CD8-positive, alpha-beta memory T cell (primary cell): ENCODE measurements around the gene KRT83. TPM values are rescaled to one million over a fixed set of nuclear protein-coding genes. Genes with fewer than 3 reads are reported as not detected.

ENCODE experiments used
- CTCF ChIA-PET: fragments of 350-600 bp; sonication (Branson Sonifier 250); formaldehyde crosslinking; loops from one replicate; lab custom pipeline; 2021; ENCODE audit warnings: antibody characterized with exemption; lab: Charles Lee
- POLR2A ChIA-PET: fragments of 350-600 bp; sonication (Branson Sonifier 250); formaldehyde crosslinking; loops from one replicate; lab custom pipeline; 2021; ENCODE audit warnings: antibody characterized with exemption; lab: Charles Lee
- DNase-seq, 5 donors: peaks; one replicate each; pipeline versions ENCODE4 v3.0.0 to v3.0.0-alpha.2; 2020 to 2022; ENCODE audit warnings: mixed read lengths in 1 of 5
- H3K27ac ChIP-seq: one replicate; pipeline ENCODE4 v1.7.0; 2013; ENCODE audit warnings: low read depth, mild to moderate bottlenecking, low read length, moderate library complexity
- H3K27me3 ChIP-seq: 2 replicates; pipeline ENCODE4 v1.7.0; 2013; ENCODE audit warnings: low read length, mild to moderate bottlenecking; ENCODE audit not compliant: insufficient read depth, poor library complexity, severe bottlenecking
- H3K36me3 ChIP-seq: 2 replicates; pipeline ENCODE4 v1.7.0; 2013; ENCODE audit warnings: mild to moderate bottlenecking, low read length, moderate library complexity; ENCODE audit not compliant: insufficient read depth
- H3K4me1 ChIP-seq: 2 replicates; pipeline ENCODE4 v1.7.0; 2013; ENCODE audit warnings: mild to moderate bottlenecking, low read length, moderate library complexity; ENCODE audit not compliant: insufficient read depth
- H3K4me3 ChIP-seq: 2 replicates; pipeline ENCODE4 v1.7.0; 2013; ENCODE audit warnings: mild to moderate bottlenecking, low read length
- H3K9me3 ChIP-seq: 2 replicates; pipeline ENCODE4 v1.7.0; 2013; ENCODE audit warnings: mild to moderate bottlenecking, low read length
- H3K27ac Mint-ChIP-seq, 8 donors: one replicate each; pipeline ENCODE4 v1.8.0; 2020 to 2021; ENCODE audit warnings: mixed read lengths in 8 of 8, mild to moderate bottlenecking in 6 of 8, inconsistent platforms in 3 of 8, moderate library complexity in 3 of 8
- H3K27me3 Mint-ChIP-seq, 2 donors: one replicate each; pipeline ENCODE4 v1.8.0; 2020 to 2021; ENCODE audit warnings: mixed read lengths in 2 of 2, mild to moderate bottlenecking in 1 of 2, moderate library complexity in 1 of 2
- H3K36me3 Mint-ChIP-seq, 3 donors: one replicate each; pipeline ENCODE4 v1.8.0; 2020 to 2021; ENCODE audit warnings: mixed read lengths in 3 of 3, inconsistent platforms in 1 of 3, mild to moderate bottlenecking in 1 of 3
- H3K4me1 Mint-ChIP-seq, 3 donors: one replicate each; pipeline ENCODE4 v1.8.0; 2020 to 2021; ENCODE audit warnings: mixed read lengths in 3 of 3, inconsistent platforms in 1 of 3, mild to moderate bottlenecking in 1 of 3
- H3K4me3 Mint-ChIP-seq, 7 donors: one replicate each; pipeline ENCODE4 v1.8.0; 2020 to 2021; ENCODE audit warnings: mixed read lengths in 7 of 7, mild to moderate bottlenecking in 6 of 7, moderate library complexity in 4 of 7, inconsistent platforms in 2 of 7
- H3K9me3 Mint-ChIP-seq, 5 donors: one replicate each; pipeline ENCODE4 v1.8.0; 2020 to 2022; ENCODE audit warnings: mixed read lengths in 5 of 5, mild to moderate bottlenecking in 3 of 5, moderate library complexity in 2 of 5, inconsistent platforms in 1 of 5
- polyA plus RNA-seq: library from polyadenylated mRNA; unstranded; fragments of 300-500 nt; fragmentation: Illumina TruSeq; gene quantifications from one replicate; pipeline ENCODE4 v1.2.3, GENCODE V29; 2021
- total RNA-seq, 2 experiments: library from RNA; stranded (reverse); gene quantifications; one replicate each; pipeline ENCODE4 v1.2.3, GENCODE V29; 2021

The KRT83 gene
- total and polyA plus RNA-seq, 3 experiments from 2014 or later = not detected

GRCh38 chr12:52278575-52279421 lies 42.4 kb downstream of the KRT83 start:
- H3K4me3 ChIP-seq = no peak overlapping the region
- peak overlapping the region in 2 of 8 donors; percentile 29 to 55 for H3K27ac Mint-ChIP-seq
- H3K9me3 ChIP-seq = no peaks in the 10 kb centered on the region
- peaks cover 6% of the 10 kb centered on the region for H3K4me1 ChIP-seq
- no peak overlapping the region for H3K27ac ChIP-seq
- no peaks in the 10 kb centered on the region for H3K36me3 ChIP-seq
- peaks cover 22 to 63% of the 10 kb centered on the region in 2 donors for H3K27me3 Mint-ChIP-seq
- no peaks in the 10 kb centered on the region for H3K9me3 Mint-ChIP-seq
- H3K27me3 ChIP-seq = no peaks in the 10 kb centered on the region
- no peaks in the 10 kb centered on the region for H3K36me3 Mint-ChIP-seq
- peak; percentile 47 to 71 (median 51) for DNase-seq
- CTCF ChIA-PET = interaction anchor here (0.6 to 3.2 kb wide), 17 partner anchors 9 to 118 kb away, joined by 3 to 20 read pairs (median 4); partner anchors contain the start of gene KRT85
- POLR2A ChIA-PET = interaction anchor here (0.6 to 1.2 kb wide), 2 partner anchors 164 to 1379 kb away, joined by 3 read pairs; no protein-coding TSS in a partner anchor
- H3K4me1 Mint-ChIP-seq = peaks cover 6 to 11% (median 10%) of the 10 kb centered on the region in 3 donors
- H3K4me3 Mint-ChIP-seq = peak overlapping the region in 2 of 7 donors; percentile 24 to 43

GRCh38 chr12:52277486-52278245 lies 43.5 kb downstream of the KRT83 start:
- Mint-ChIP-seq H3K27ac (no peak overlapping the region), H3K27me3 (peaks cover 22 to 71% of the 10 kb centered on the region in 2 donors), H3K36me3 (no peaks in the 10 kb centered on the region), H3K4me3 (no peak overlapping the region), H3K9me3 (no peaks in the 10 kb centered on the region), H3K4me1 (peaks cover 6 to 11% (median 10%) of the 10 kb centered on the region in 3 donors)
- Histone ChIP-seq H3K4me1 (peaks cover 6% of the 10 kb centered on the region), H3K27ac (no peak overlapping the region), H3K27me3 (no peaks in the 10 kb centered on the region), H3K9me3 (no peaks in the 10 kb centered on the region), H3K36me3 (no peaks in the 10 kb centered on the region), H3K4me3 (no peak overlapping the region)
- POLR2A ChIA-PET = no interaction called here
- CTCF ChIA-PET = interaction anchor here (1.3 to 2.9 kb wide), 2 partner anchors 11 to 52 kb away, joined by 3 to 17 read pairs; no protein-coding TSS in a partner anchor
- DNase-seq = no peak

- no peak overlapping the region for H3K4me3 ChIP-seq
- H3K4me1 Mint-ChIP-seq = peaks cover 6 to 11% (median 10%) of the 10 kb centered on the region in 3 donors
- no peaks in the 10 kb centered on the region for H3K27me3 ChIP-seq
- ChIA-PET CTCF (no interaction called here), POLR2A (no interaction called here)
- H3K27ac ChIP-seq = no peak overlapping the region
- H3K36me3 ChIP-seq = no peaks in the 10 kb centered on the region
- no peaks in the 10 kb centered on the region for H3K36me3 Mint-ChIP-seq
- H3K4me3 Mint-ChIP-seq = no peak overlapping the region
- no peaks in the 10 kb centered on the region for H3K9me3 ChIP-seq
- H3K27me3 Mint-ChIP-seq = peaks cover 22 to 72% of the 10 kb centered on the region in 2 donors
- no peak overlapping the region for H3K27ac Mint-ChIP-seq
- no peaks in the 10 kb centered on the region for H3K9me3 Mint-ChIP-seq
- DNase-seq = no peak
- H3K4me1 ChIP-seq = peaks cover 6% of the 10 kb centered on the region
Observed at GRCh38 chr12:52275686-52276085, 45.5 kb downstream of the KRT83 start.

GRCh38 chr12:52274521-52275120 lies 46.6 kb downstream of the KRT83 start, which contains the start of gene KRT86:
Gene KRT86 (plus strand): TSS chr12:52274645. CDS start chr12:52301917, 27,272 bp downstream.
- no peaks in the 10 kb centered on the region for H3K36me3 ChIP-seq
- H3K27ac Mint-ChIP-seq = no peak within 1 kb of the TSS
- H3K27me3 ChIP-seq = no peaks in the 10 kb centered on the region
- H3K36me3 Mint-ChIP-seq = no peaks in the 10 kb centered on the region
- H3K27ac ChIP-seq = no peak within 1 kb of the TSS
- H3K4me1 Mint-ChIP-seq = peaks cover 6 to 11% (median 10%) of the 10 kb centered on the region in 3 donors
- no peaks in the 10 kb centered on the region for H3K9me3 Mint-ChIP-seq
- no peak for DNase-seq
- ChIA-PET CTCF (no interaction called here), POLR2A (no interaction called here)
- no peak within 1 kb of the TSS for H3K4me3 Mint-ChIP-seq
- peaks cover 6% of the 10 kb centered on the region for H3K4me1 ChIP-seq
- no peaks in the 10 kb centered on the region for H3K9me3 ChIP-seq
- peaks cover 16 to 67% of the 10 kb centered on the region in 2 donors for H3K27me3 Mint-ChIP-seq
- H3K4me3 ChIP-seq = no peak within 1 kb of the TSS

- ChIA-PET POLR2A (no interaction called here), CTCF (interaction anchor here (0.9 to 2.2 kb wide), 2 partner anchors 9 to 11 kb away, joined by 3 to 20 read pairs; no protein-coding TSS in a partner anchor)
- no peaks in the 10 kb centered on the region for H3K36me3 Mint-ChIP-seq
- no peaks in the 10 kb centered on the region for H3K36me3 ChIP-seq
- no peak overlapping the region for H3K4me3 Mint-ChIP-seq
- H3K27ac ChIP-seq = no peak overlapping the region
- no peak overlapping the region for H3K4me3 ChIP-seq
- DNase-seq = no peak
- H3K4me1 Mint-ChIP-seq = no peaks in the 10 kb centered on the region
- no peaks in the 10 kb centered on the region for H3K4me1 ChIP-seq
- no peak overlapping the region for H3K27ac Mint-ChIP-seq
- H3K9me3 Mint-ChIP-seq = no peaks in the 10 kb centered on the region
- no peaks in the 10 kb centered on the region for H3K27me3 ChIP-seq
- H3K27me3 Mint-ChIP-seq = peaks cover 9 to 41% of the 10 kb centered on the region in 2 donors
- no peaks in the 10 kb centered on the region for H3K9me3 ChIP-seq
Observed at GRCh38 chr12:52271158-52271557, 50.0 kb downstream of the KRT83 start.

- CTCF ChIA-PET = interaction anchor here (2.2 kb wide), 1 partner anchor 9 kb away, joined by 20 read pairs; no protein-coding TSS in a partner anchor
- H3K4me3 ChIP-seq = no peak overlapping the region
- no peaks in the 10 kb centered on the region for H3K9me3 Mint-ChIP-seq
- no peaks in the 10 kb centered on the region for H3K36me3 ChIP-seq
- H3K4me1 Mint-ChIP-seq = no peaks in the 10 kb centered on the region
- H3K27ac ChIP-seq = no peak overlapping the region
- peaks cover 9 to 37% of the 10 kb centered on the region in 2 donors for H3K27me3 Mint-ChIP-seq
- no peaks in the 10 kb centered on the region for H3K4me1 ChIP-seq
- no peaks in the 10 kb centered on the region for H3K36me3 Mint-ChIP-seq
- POLR2A ChIA-PET = no interaction called here
- no peak overlapping the region for H3K4me3 Mint-ChIP-seq
- H3K27ac Mint-ChIP-seq = no peak overlapping the region
- DNase-seq = no peak
- no peaks in the 10 kb centered on the region for H3K9me3 ChIP-seq
- no peaks in the 10 kb centered on the region for H3K27me3 ChIP-seq
Observed at GRCh38 chr12:52270541-52271070, 50.6 kb downstream of the KRT83 start.

GRCh38 chr12:52268212-52268611 lies 53.0 kb downstream of the KRT83 start:
- H3K4me3 Mint-ChIP-seq = no peak overlapping the region
- H3K4me1 Mint-ChIP-seq = no peaks in the 10 kb centered on the region
- H3K27ac Mint-ChIP-seq = no peak overlapping the region
- Histone ChIP-seq H3K4me1 (no peaks in the 10 kb centered on the region), H3K9me3 (no peaks in the 10 kb centered on the region), H3K27ac (no peak overlapping the region), H3K36me3 (no peaks in the 10 kb centered on the region), H3K4me3 (no peak overlapping the region), H3K27me3 (no peaks in the 10 kb centered on the region)
- peaks cover 6 to 21% of the 10 kb centered on the region in 2 donors for H3K27me3 Mint-ChIP-seq
- CTCF ChIA-PET = interaction anchor here (3.6 kb wide), 1 partner anchor 11 kb away, joined by 17 read pairs; no protein-coding TSS in a partner anchor
- POLR2A ChIA-PET = no interaction called here
- no peak for DNase-seq
- no peaks in the 10 kb centered on the region for H3K36me3 Mint-ChIP-seq
- H3K9me3 Mint-ChIP-seq = no peaks in the 10 kb centered on the region
